Neuronal stem cell (in vitro differentiated cells): Measurements from ENCODE around the gene TH.

Experiments used
- DNase-seq: peaks from one replicate; pipeline ENCODE4 v3.0.0-alpha.2; 2013; ENCODE audit warnings: low spot score
- H2AFZ ChIP-seq: one replicate; pipeline ENCODE4 v1.6.1; 2013; ENCODE audit warnings: mild to moderate bottlenecking, low read length, inconsistent platforms
- H2AK5ac ChIP-seq: 2 replicates; pipeline ENCODE4 v1.6.1; 2013; ENCODE audit warnings: low read depth, mild to moderate bottlenecking, inconsistent platforms, low read length, moderate library complexity, mixed read lengths
- H2BK120ac ChIP-seq: 2 replicates; pipeline ENCODE4 v1.6.1; 2013; ENCODE audit warnings: low read depth, mild to moderate bottlenecking, inconsistent platforms, low read length, moderate library complexity, mixed read lengths
- H2BK12ac ChIP-seq: one replicate; pipeline ENCODE4 v1.6.1; 2013; ENCODE audit warnings: low read length, inconsistent platforms
- H2BK15ac ChIP-seq: 2 replicates; pipeline ENCODE4 v1.6.1; 2013; ENCODE audit warnings: mild to moderate bottlenecking, low read length, inconsistent platforms, mixed read lengths
- H2BK5ac ChIP-seq: one replicate; pipeline ENCODE4 v1.6.1; 2013; ENCODE audit warnings: inconsistent platforms, mild to moderate bottlenecking, low read length, moderate library complexity
- H3K14ac ChIP-seq: one replicate; pipeline ENCODE4 v1.6.1; 2013; ENCODE audit warnings: low read length, inconsistent platforms
- H3K18ac ChIP-seq: 2 replicates; pipeline ENCODE4 v1.6.1; 2013; ENCODE audit warnings: low read length, inconsistent platforms
- H3K23ac ChIP-seq: 2 replicates; pipeline ENCODE4 v1.6.1; 2013; ENCODE audit warnings: low read depth, mild to moderate bottlenecking, mixed read lengths, low read length, inconsistent platforms; ENCODE audit not compliant: poor library complexity
- H3K27ac ChIP-seq: replicated peaks from 3 replicates; pipeline ENCODE4 v1.5.1; 2013; ENCODE audit warnings: low read length, inconsistent platforms
- H3K27me3 ChIP-seq, 3 experiments: 2 replicates each; pipeline ENCODE4 v1.6.1; 2013; ENCODE audit warnings: low read length in 3 of 3, mild to moderate bottlenecking in 2 of 3, inconsistent platforms in 1 of 3, low read depth in 1 of 3, mixed read lengths in 1 of 3, moderate library complexity in 1 of 3; ENCODE audit not compliant: control insufficient read depth in 3 of 3, insufficient read depth in 3 of 3
- H3K36me3 ChIP-seq, 2 donors: replicated peaks in 1 of 2; 2 replicates each; pipeline ENCODE4 v1.6.1; 2013; ENCODE audit warnings: low read length in 2 of 2; ENCODE audit not compliant: control insufficient read depth in 2 of 2, insufficient read depth in 2 of 2
- H3K4ac ChIP-seq: 2 replicates; pipeline ENCODE4 v1.6.1; 2013; ENCODE audit warnings: inconsistent platforms, mild to moderate bottlenecking, low read length, moderate library complexity
- H3K4me1 ChIP-seq, 2 donors: 1 replicate in 1 of 2; 2 replicates in 1 of 2; pipeline ENCODE4 v1.6.1; 2013; ENCODE audit warnings: low read length in 2 of 2, low read depth in 1 of 2; ENCODE audit not compliant: control insufficient read depth in 2 of 2, insufficient read depth in 1 of 2
- H3K4me2 ChIP-seq: one replicate; pipeline ENCODE4 v1.6.1; 2013; ENCODE audit warnings: mild to moderate bottlenecking, low read length, inconsistent platforms; ENCODE audit not compliant: insufficient read depth, poor library complexity, severe bottlenecking
- H3K4me3 ChIP-seq, 2 donors: 2 replicates each; pipeline ENCODE4 v1.5.1; 2013; ENCODE audit warnings: low read length in 2 of 2, mild to moderate bottlenecking in 2 of 2, inconsistent platforms in 1 of 2, moderate library complexity in 1 of 2
- H3K79me1 ChIP-seq: one replicate; pipeline ENCODE4 v1.6.1; 2013; ENCODE audit warnings: low read depth, mild to moderate bottlenecking, inconsistent platforms, low read length, moderate library complexity
- H3K9ac ChIP-seq: one replicate; pipeline ENCODE4 v1.6.1; 2013; ENCODE audit warnings: mild to moderate bottlenecking, low read depth, low read length, inconsistent platforms; ENCODE audit not compliant: poor library complexity
- H3K9me3 ChIP-seq, 2 donors: replicated peaks in 1 of 2; 2 replicates each; pipeline versions ENCODE3 to v1.6.1; 2013; ENCODE audit warnings: low read length in 2 of 2, mild to moderate bottlenecking in 2 of 2, inconsistent platforms in 1 of 2, low read depth in 1 of 2, mixed read lengths in 1 of 2, moderate library complexity in 1 of 2; ENCODE audit not compliant: control insufficient read depth in 2 of 2, insufficient read depth in 1 of 2
- H4K8ac ChIP-seq: one replicate; pipeline ENCODE4 v1.6.1; 2013; ENCODE audit warnings: low read depth, mild to moderate bottlenecking, inconsistent platforms, low read length, moderate library complexity
- H4K91ac ChIP-seq: one replicate; pipeline ENCODE4 v1.6.1; 2013; ENCODE audit warnings: low read length, low read depth, mild to moderate bottlenecking, inconsistent platforms; ENCODE audit not compliant: poor library complexity
- WGBS, 2 donors: extraction: QIAGEN DNeasy Blood & Tissue Kit; methylation state at CpG; one replicate each; pipeline ENCODE4 v1.1.7; 2013; ENCODE audit warnings: missing lambda C conversion rate in 2 of 2, mixed read lengths in 1 of 2; ENCODE audit not compliant: insufficient read length in 2 of 2, insufficient replicate concordance in 1 of 2; ENCODE audit errors: extremely low coverage in 2 of 2; 5-methylcytosine and 5-hydroxymethylcytosine counted together

Gene TH

GRCh38 chr11:2198621-2199365 is 27.2 kb upstream of the TH start:
- peak overlapping the region; percentile 89 for H3K18ac ChIP-seq
- peak overlapping the region; percentile 4 for H3K23ac ChIP-seq
- H2AFZ ChIP-seq, result no peak overlapping the region
- peak overlapping the region; percentile 89 for H3K4ac ChIP-seq
- no peak overlapping the region for H4K91ac ChIP-seq
- H3K9ac ChIP-seq, result no peak overlapping the region
- no peak overlapping the region for H3K27ac ChIP-seq
- peak overlapping the region; percentile 82 for H4K8ac ChIP-seq
- H3K27me3 ChIP-seq, result no peaks in the 10 kb centered on the region
- DNase-seq, result no peak
- H3K79me1 ChIP-seq, result peaks cover 4% of the 10 kb centered on the region
- no peaks in the 10 kb centered on the region for H3K36me3 ChIP-seq
- no CpG with 5 or more reads among the region's 21 CpGs for WGBS, 2 donors
- H2AK5ac ChIP-seq, result peak overlapping the region; percentile 97
- H3K14ac ChIP-seq, result peak overlapping the region; percentile 57
- H3K4me3 ChIP-seq, result no peak overlapping the region
- H2BK15ac ChIP-seq, result peak overlapping the region; percentile 100
- H3K4me2 ChIP-seq, result no peak overlapping the region
- no peaks in the 10 kb centered on the region for H3K9me3 ChIP-seq
- H2BK5ac ChIP-seq, result peak overlapping the region; percentile 42
- H2BK120ac ChIP-seq, result peak overlapping the region; percentile 92
- peak overlapping the region; percentile 75 for H2BK12ac ChIP-seq
- H3K4me1 ChIP-seq, result peaks cover 0 to 4% of the 10 kb centered on the region in 2 donors

- no CpG with 5 or more reads among the region's 28 CpGs for WGBS, 2 donors
- no peaks in the 10 kb centered on the region for H3K36me3 ChIP-seq
Observed at GRCh38 chr11:2197771-2198520, 26.3 kb upstream of the TH start.

GRCh38 chr11:2196970-2197770 is 25.6 kb upstream of the TH start:
- H2BK5ac ChIP-seq, result peak overlapping the region; percentile 90
- no peak overlapping the region for H2AFZ ChIP-seq
- peaks cover 0 to 4% of the 10 kb centered on the region in 2 donors for H3K4me1 ChIP-seq
- H4K91ac ChIP-seq, result peak overlapping the region; percentile 53
- peak overlapping the region; percentile 81 for H2BK120ac ChIP-seq
- no peaks in the 10 kb centered on the region for H3K9me3 ChIP-seq
- H3K27ac ChIP-seq, result no peak overlapping the region
- peaks cover 4% of the 10 kb centered on the region for H3K79me1 ChIP-seq
- H3K23ac ChIP-seq, result peak overlapping the region; percentile 73
- H3K18ac ChIP-seq, result peak overlapping the region; percentile 95
- H3K4me3 ChIP-seq, result no peak overlapping the region
- peak overlapping the region; percentile 96 for H3K14ac ChIP-seq
- peak overlapping the region; percentile 99 for H2BK12ac ChIP-seq
- H2AK5ac ChIP-seq, result peak overlapping the region; percentile 97
- DNase-seq, result peak; percentile 68
- H3K9ac ChIP-seq, result no peak overlapping the region
- H3K4ac ChIP-seq, result no peak overlapping the region
- H3K4me2 ChIP-seq, result no peak overlapping the region
- peaks cover 0 to 4% (median 0%) of the 10 kb centered on the region in 3 experiments for H3K27me3 ChIP-seq
- no CpG with 5 or more reads among the region's 23 CpGs for WGBS, 2 donors
- H3K36me3 ChIP-seq, result no peaks in the 10 kb centered on the region
- H4K8ac ChIP-seq, result peak overlapping the region; percentile 43
- peak overlapping the region; percentile 100 for H2BK15ac ChIP-seq

More at GRCh38 chr11:2197771-2198520, 26.3 kb upstream of the TH start:
- peak overlapping the region; percentile 82 for H4K8ac ChIP-seq
- H2BK12ac ChIP-seq, result peak overlapping the region; percentile 99
- H3K27ac ChIP-seq, result no peak overlapping the region
- peak overlapping the region; percentile 96 for H3K14ac ChIP-seq
- H3K23ac ChIP-seq, result peak overlapping the region; percentile 73
- no peaks in the 10 kb centered on the region for H3K9me3 ChIP-seq
- H3K18ac ChIP-seq, result peak overlapping the region; percentile 95
- H4K91ac ChIP-seq, result peak overlapping the region; percentile 53
- peak overlapping the region; percentile 84 for H3K4ac ChIP-seq
- peaks cover 4% of the 10 kb centered on the region for H3K79me1 ChIP-seq
- H2BK120ac ChIP-seq, result peak overlapping the region; percentile 81
- peaks cover 0 to 4% of the 10 kb centered on the region in 2 donors for H3K4me1 ChIP-seq
- H3K9ac ChIP-seq, result no peak overlapping the region
- peak overlapping the region; percentile 97 for H2AK5ac ChIP-seq
- no peak overlapping the region for H3K4me2 ChIP-seq
- peak overlapping the region; percentile 100 for H2BK15ac ChIP-seq
- peak overlapping the region; percentile 90 for H2BK5ac ChIP-seq
- peaks cover 0 to 4% (median 0%) of the 10 kb centered on the region in 3 experiments for H3K27me3 ChIP-seq
- H2AFZ ChIP-seq, result no peak overlapping the region
- H3K4me3 ChIP-seq, result no peak overlapping the region
- no peak for DNase-seq
